H9 (cell line): ENCODE data around the gene CLEC4G. TPM values are rescaled to one million over a fixed set of nuclear protein-coding genes. Genes with fewer than 3 reads are reported as not detected.
A peak's percentile ranks its signal among the peaks of the same experiment; 100 is the strongest.

Experiments
- DNase-seq: peaks from one replicate; pipeline ENCODE4 v3.0.0-alpha.2; 2017
- H2AFZ ChIP-seq: one replicate; pipeline ENCODE4 v1.6.1; 2013; ENCODE audit warnings: mild to moderate bottlenecking, low read length, control low read depth, moderate library complexity
- H2AK5ac ChIP-seq: 2 replicates; pipeline ENCODE4 v1.6.1; 2013; ENCODE audit warnings: low read length, control low read depth, mixed read lengths; ENCODE audit not compliant: insufficient read length
- H2BK120ac ChIP-seq: one replicate; pipeline ENCODE4 v1.6.1; 2013; ENCODE audit warnings: low read depth, mild to moderate bottlenecking, low read length, control low read depth, inconsistent platforms; ENCODE audit not compliant: poor library complexity, severe bottlenecking
- H2BK12ac ChIP-seq: 2 replicates; pipeline ENCODE4 v1.6.1; 2013; ENCODE audit warnings: low read length, control low read depth, mixed read lengths, low read depth; ENCODE audit not compliant: insufficient read length
- H2BK15ac ChIP-seq: 2 replicates; pipeline ENCODE4 v1.6.1; 2013; ENCODE audit warnings: low read depth, low read length, control low read depth
- H2BK20ac ChIP-seq: one replicate; pipeline ENCODE4 v1.6.1; 2013; ENCODE audit warnings: low read depth, mild to moderate bottlenecking, low read length, control low read depth, inconsistent platforms; ENCODE audit not compliant: poor library complexity, severe bottlenecking
- H2BK5ac ChIP-seq: 2 replicates; pipeline ENCODE4 v1.6.1; 2013; ENCODE audit warnings: low read length, control low read depth, mixed read lengths; ENCODE audit not compliant: insufficient read length
- H3K14ac ChIP-seq: 2 replicates; pipeline ENCODE4 v1.6.1; 2013; ENCODE audit warnings: low read length, control low read depth; ENCODE audit not compliant: insufficient read depth
- H3K18ac ChIP-seq: 2 replicates; pipeline ENCODE4 v1.6.1; 2013; ENCODE audit warnings: low read depth, mild to moderate bottlenecking, mixed read lengths, low read length, control low read depth; ENCODE audit not compliant: insufficient read length
- H3K23ac ChIP-seq: 2 replicates; pipeline ENCODE4 v1.6.1; 2013; ENCODE audit warnings: low read length, control low read depth, mixed read lengths, low read depth; ENCODE audit not compliant: insufficient read length
- H3K23me2 ChIP-seq: 2 replicates; pipeline ENCODE4 v1.6.1; 2013; ENCODE audit warnings: low read depth, mild to moderate bottlenecking, mixed read lengths, low read length, control low read depth; ENCODE audit not compliant: insufficient read length, poor library complexity, severe bottlenecking
- H3K27ac ChIP-seq: 2 replicates; pipeline ENCODE4 v1.5.1; 2013; ENCODE audit warnings: low read length, control low read depth, mixed read lengths, low read depth; ENCODE audit not compliant: insufficient read length
- H3K27me3 ChIP-seq: 2 replicates; pipeline ENCODE4 v1.6.1; 2013; ENCODE audit warnings: low read length, control low read depth, inconsistent platforms; ENCODE audit not compliant: insufficient read depth
- H3K4ac ChIP-seq: 2 replicates; pipeline ENCODE4 v1.6.1; 2013; ENCODE audit warnings: low read depth, mild to moderate bottlenecking, control low read depth, inconsistent platforms, low read length, moderate library complexity
- H3K4me1 ChIP-seq: 2 replicates; pipeline ENCODE4 v1.6.1; 2013; ENCODE audit warnings: low read length, control low read depth, inconsistent platforms; ENCODE audit not compliant: insufficient read depth
- H3K4me2 ChIP-seq: 2 replicates; pipeline ENCODE4 v1.6.1; 2013; ENCODE audit warnings: low read length, control low read depth, mixed read lengths; ENCODE audit not compliant: insufficient read length, insufficient read depth
- H3K56ac ChIP-seq: 2 replicates; pipeline ENCODE4 v1.6.1; 2013; ENCODE audit warnings: low read depth, mild to moderate bottlenecking, mixed read lengths, low read length, control low read depth; ENCODE audit not compliant: insufficient read length
- H3K79me1 ChIP-seq: 2 replicates; pipeline ENCODE4 v1.6.1; 2013; ENCODE audit warnings: low read depth, mild to moderate bottlenecking, moderate library complexity, low read length, control low read depth, inconsistent platforms; ENCODE audit not compliant: insufficient read depth, poor library complexity, severe bottlenecking
- H3K79me2 ChIP-seq: 2 replicates; pipeline ENCODE4 v1.6.1; 2013; ENCODE audit warnings: low read length, control low read depth, inconsistent platforms; ENCODE audit not compliant: insufficient read depth
- H3K9ac ChIP-seq: 2 replicates; pipeline ENCODE4 v1.6.1; 2013; ENCODE audit warnings: low read length, control low read depth, mixed read lengths; ENCODE audit not compliant: insufficient read length; ENCODE audit errors: extremely low read depth
- H3K9me3 ChIP-seq: one replicate; pipeline ENCODE4 v1.6.1; 2013; ENCODE audit warnings: low read depth, low read length, inconsistent platforms; ENCODE audit not compliant: control insufficient read depth
- H3T11ph ChIP-seq: one replicate; pipeline ENCODE4 v1.6.1; 2013; ENCODE audit warnings: mild to moderate bottlenecking, low read length, control low read depth, inconsistent platforms
- H4K20me1 ChIP-seq: one replicate; pipeline ENCODE4 v1.6.1; 2013; ENCODE audit not compliant: control insufficient read depth, insufficient read length, insufficient read depth
- H4K5ac ChIP-seq: 2 replicates; pipeline ENCODE4 v1.6.1; 2013; ENCODE audit warnings: low read depth, mild to moderate bottlenecking, mixed read lengths, low read length, control low read depth; ENCODE audit not compliant: insufficient read length
- H4K8ac ChIP-seq: replicated peaks from 2 replicates; pipeline ENCODE4 v1.6.1; 2013; ENCODE audit warnings: low read length, control low read depth, mixed read lengths, low read depth; ENCODE audit not compliant: insufficient read length
- H4K91ac ChIP-seq: 2 replicates; pipeline ENCODE4 v1.6.1; 2013; ENCODE audit warnings: low read depth, mild to moderate bottlenecking, moderate library complexity, mixed read lengths, low read length, control low read depth; ENCODE audit not compliant: insufficient read length
- H3K27ac Mint-ChIP-seq, 3 experiments: 2 replicates in 2 of 3; 3 replicates in 1 of 3; pipeline ENCODE4 v1.8.0; 2020 to 2021; ENCODE audit warnings: mixed read lengths in 3 of 3, mild to moderate bottlenecking in 1 of 3, moderate library complexity in 1 of 3
- H3K27me3 Mint-ChIP-seq: 2 replicates; pipeline ENCODE4 v1.8.0; 2021; ENCODE audit warnings: low read depth, mild to moderate bottlenecking, moderate library complexity, mixed read lengths
- H3K36me3 Mint-ChIP-seq, 3 experiments: 2 replicates in 2 of 3; 3 replicates in 1 of 3; pipeline ENCODE4 v1.8.0; 2020 to 2021; ENCODE audit warnings: low read depth in 3 of 3, mixed read lengths in 3 of 3; ENCODE audit not compliant: insufficient read depth in 1 of 3
- H3K4me1 Mint-ChIP-seq, 2 experiments: 2 replicates each; pipeline ENCODE4 v1.8.0; 2020; ENCODE audit warnings: mixed read lengths in 2 of 2
- H3K4me3 Mint-ChIP-seq, 2 experiments: 2 replicates in 1 of 2; 3 replicates in 1 of 2; pipeline ENCODE4 v1.8.0; 2020 to 2021; ENCODE audit warnings: mild to moderate bottlenecking in 2 of 2, mixed read lengths in 2 of 2, moderate library complexity in 1 of 2
- H3K9me3 Mint-ChIP-seq, 2 experiments: 2 replicates in 1 of 2; 3 replicates in 1 of 2; pipeline ENCODE4 v1.8.0; 2020; ENCODE audit warnings: mild to moderate bottlenecking in 2 of 2, mixed read lengths in 2 of 2, moderate library complexity in 1 of 2
- CTCF ChIP-seq: fragments of 200-600 bp; sonication (generic); conservative IDR thresholded peaks from 3 replicates; pipeline ENCODE4 v1.8.0; 2021; ENCODE audit warnings: antibody characterized with exemption, mild to moderate bottlenecking
- WGBS: extraction: QIAGEN DNeasy Blood & Tissue Kit; methylation state at CpG from one replicate; pipeline ENCODE4 v1.1.7; 2013; ENCODE audit warnings: missing lambda C conversion rate, low lambda C conversion rate, mixed read lengths; ENCODE audit not compliant: insufficient read length; ENCODE audit errors: extremely low coverage; 5-methylcytosine and 5-hydroxymethylcytosine counted together
- total RNA-seq: library from RNA; stranded (reverse); gene quantifications from 2 replicates; pipeline ENCODE4 v1.2.1, GENCODE V29; 2021

The CLEC4G gene
- total RNA-seq, 1 experiment from 2014 or later, result not detected

GRCh38 chr19:7679771-7680605 is 51.9 kb downstream of the CLEC4G start:
- Histone ChIP-seq H4K8ac (no peak overlapping the region), H3K18ac (no peak overlapping the region), H3K23me2 (peaks cover 7% of the 10 kb centered on the region), H2BK20ac (no peak overlapping the region), H3K79me2 (no peaks in the 10 kb centered on the region), H2AK5ac (no peak overlapping the region), H4K20me1 (no peaks in the 10 kb centered on the region), H3K56ac (no peak overlapping the region), H2BK5ac (no peak overlapping the region), H3K14ac (no peak overlapping the region), H3K4me1 (no peaks in the 10 kb centered on the region), H3K4me2 (peak overlapping the region; percentile 11), H3T11ph (no peak overlapping the region), H4K5ac (no peak overlapping the region), H3K79me1 (no peaks in the 10 kb centered on the region), H3K27ac (no peak overlapping the region), H3K9ac (no peak overlapping the region), H2AFZ (no peak overlapping the region), H4K91ac (no peak overlapping the region), H2BK120ac (no peak overlapping the region), H2BK12ac (no peak overlapping the region), H2BK15ac (no peak overlapping the region), H3K27me3 (no peaks in the 10 kb centered on the region), H3K4ac (no peak overlapping the region), H3K23ac (no peak overlapping the region), H3K9me3 (no peaks in the 10 kb centered on the region)
- peak overlapping the region; percentile 44 to 71 for H3K4me3 Mint-ChIP-seq
- WGBS, result no CpG with 5 or more reads among the region's 22 CpGs
- DNase-seq, result no peak
- peaks cover 10 to 22% of the 10 kb centered on the region in 2 experiments for H3K4me1 Mint-ChIP-seq
- H3K9me3 Mint-ChIP-seq, result no peaks in the 10 kb centered on the region; a peak in 1 of 5 replicates
- peaks cover 6 to 18% (median 12%) of the 10 kb centered on the region in 3 experiments for H3K36me3 Mint-ChIP-seq
- H3K27ac Mint-ChIP-seq, result peak overlapping the region in 1 of 3 experiments; percentile 52; a peak in 2 of 7 replicates
- H3K27me3 Mint-ChIP-seq, result peaks cover 46% of the 10 kb centered on the region
- no peak for TF ChIP-seq CTCF
